GM11168 (cell line): ENCODE results near the gene DDX31.

ENCODE experiments used
- in situ Hi-C: fragments of 300-500 bp; cut with MboI; formaldehyde crosslinking; loops from one replicate; pipeline ENCODE4 v1.12.0; 2022; ENCODE audit warnings: low sequenced_read_pairs; ENCODE audit not compliant: unreplicated experiment

DDX31 gene

DNA sequence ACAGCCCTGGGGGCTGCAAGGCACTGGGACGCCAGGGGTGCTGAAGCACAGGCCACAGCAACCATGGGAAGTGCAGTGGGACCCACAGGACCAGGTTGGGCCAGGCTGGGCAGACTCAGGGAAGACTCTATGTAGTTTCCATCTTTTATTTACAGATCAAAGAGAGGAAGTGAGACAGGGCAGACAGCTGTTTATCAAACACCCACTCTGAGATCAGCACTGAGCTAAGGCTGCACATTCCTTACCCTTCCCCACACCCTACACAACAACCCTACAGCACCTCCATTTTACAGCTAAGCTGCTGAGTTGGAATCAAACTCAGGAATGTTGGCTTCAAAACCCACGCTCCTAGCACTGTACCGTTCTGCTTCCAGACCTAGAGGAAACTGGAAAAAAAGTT lies 67.6 kb downstream of the DDX31 start:
- in situ Hi-C loops, result no loop called here

- in situ Hi-C loops, result no loop called here
Observed at GRCh38 chr9:132600326-132600984, 69.3 kb downstream of the DDX31 start.

DNA sequence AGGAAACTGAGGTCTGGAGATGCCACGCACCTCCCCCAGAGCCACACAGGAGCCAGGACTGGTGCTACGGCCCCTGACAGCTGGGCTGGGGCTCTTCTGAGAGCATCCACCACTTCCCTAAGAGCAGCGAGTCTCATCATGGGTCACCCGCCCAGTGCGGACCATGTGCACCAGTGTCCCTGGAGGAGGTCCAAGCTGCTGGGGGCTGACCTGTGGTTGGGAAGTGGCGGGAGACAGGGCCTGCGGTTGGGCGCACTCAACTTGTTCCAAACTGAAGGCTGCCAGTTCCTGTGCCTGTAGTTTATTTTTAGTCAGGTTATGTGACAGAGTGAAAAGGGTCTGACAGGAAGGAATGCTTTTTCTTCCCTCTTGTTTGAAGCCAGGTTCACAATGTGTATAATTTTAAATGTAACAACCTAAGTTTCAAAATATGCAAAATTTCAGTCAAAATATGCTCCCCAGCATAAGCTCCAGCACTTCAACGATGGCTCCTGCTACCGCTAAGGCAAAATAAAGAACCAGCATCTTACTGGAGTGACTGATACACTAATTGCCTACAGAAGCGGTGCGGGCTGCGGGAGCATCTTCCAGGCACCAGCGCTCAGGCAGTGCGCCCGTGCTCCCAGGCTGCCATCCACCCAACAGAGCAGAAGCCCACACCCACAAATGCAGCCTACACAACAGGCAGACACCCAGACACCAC lies 72.6 kb downstream of the DDX31 start:
- in situ Hi-C loops, result no loop called here

- in situ Hi-C loops, result no loop called here
Observed at GRCh38 chr9:132596200-132596599, 73.6 kb downstream of the DDX31 start.

GRCh38 chr9:132595319-132595718 lies 74.5 kb downstream of the DDX31 start:
- in situ Hi-C loops, result no loop called here

GRCh38 chr9:132594412-132594811 lies 75.4 kb downstream of the DDX31 start:
- in situ Hi-C loops, result no loop called here

DNA sequence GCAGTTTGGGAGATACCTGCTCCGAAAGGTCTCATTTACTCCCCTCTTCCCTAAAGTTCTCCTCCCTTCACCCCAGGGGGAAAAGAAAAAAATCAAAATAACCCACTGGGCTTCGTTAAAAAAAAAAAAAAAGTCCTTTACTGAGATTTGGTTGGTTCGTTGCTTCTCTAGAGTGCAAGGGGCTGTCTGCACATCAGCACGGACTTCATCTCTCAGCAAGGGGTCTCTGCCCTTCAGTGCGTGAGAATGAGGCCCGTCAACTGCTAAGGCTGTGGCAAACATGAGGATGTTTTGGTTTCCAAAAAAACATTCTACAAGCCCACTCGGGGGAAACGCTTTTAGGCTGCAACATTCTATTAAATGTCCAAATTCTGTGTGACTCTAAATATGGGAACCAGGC lies 77.3 kb downstream of the DDX31 start:
- in situ Hi-C loops, result no loop called here

- in situ Hi-C loops, result no loop called here
Observed at GRCh38 chr9:132591751-132592314, 78.0 kb downstream of the DDX31 start.

DNA sequence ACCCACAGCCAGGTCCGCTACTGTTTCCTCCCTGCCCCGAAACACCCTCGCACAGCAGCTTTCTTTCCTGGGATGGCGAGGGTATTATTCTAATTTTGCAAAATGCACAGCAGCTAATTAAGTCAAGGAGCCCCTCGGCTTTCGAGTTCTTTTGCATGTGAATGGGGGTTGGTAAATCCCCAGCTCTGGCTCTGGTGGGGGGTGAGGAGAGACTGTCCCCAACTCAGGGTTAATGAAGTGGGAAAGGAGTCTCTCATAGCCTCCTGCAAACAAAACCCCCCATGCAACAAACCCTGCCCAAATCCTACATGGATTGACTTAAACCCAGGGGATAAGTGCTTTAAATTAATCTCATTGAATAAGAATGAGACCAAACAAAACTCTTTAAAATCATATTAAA lies 78.5 kb downstream of the DDX31 start:
- in situ Hi-C loops, result no loop called here

GRCh38 chr9:132590318-132591182 lies 79.2 kb downstream of the DDX31 start:
- in situ Hi-C loops, result no loop called here

DNA sequence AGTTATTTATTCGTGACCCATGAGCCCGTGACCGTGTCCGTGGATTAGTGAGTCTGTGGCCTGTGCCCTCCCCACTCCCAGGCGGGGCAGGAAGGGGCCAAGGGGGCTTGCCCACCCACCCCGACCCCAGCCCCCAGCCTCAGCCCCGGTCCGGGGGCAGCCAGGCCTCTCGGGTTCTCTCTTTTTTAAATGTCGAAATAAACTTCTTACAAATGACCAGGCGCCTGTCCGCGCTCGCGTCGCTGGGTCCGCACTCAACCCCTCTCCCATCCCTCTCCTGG lies 79.8 kb downstream of the DDX31 start:
- in situ Hi-C loops, result no loop called here

- in situ Hi-C loops, result no loop called here
Observed at GRCh38 chr9:132589148-132590036, 80.4 kb downstream of the DDX31 start.

DNA sequence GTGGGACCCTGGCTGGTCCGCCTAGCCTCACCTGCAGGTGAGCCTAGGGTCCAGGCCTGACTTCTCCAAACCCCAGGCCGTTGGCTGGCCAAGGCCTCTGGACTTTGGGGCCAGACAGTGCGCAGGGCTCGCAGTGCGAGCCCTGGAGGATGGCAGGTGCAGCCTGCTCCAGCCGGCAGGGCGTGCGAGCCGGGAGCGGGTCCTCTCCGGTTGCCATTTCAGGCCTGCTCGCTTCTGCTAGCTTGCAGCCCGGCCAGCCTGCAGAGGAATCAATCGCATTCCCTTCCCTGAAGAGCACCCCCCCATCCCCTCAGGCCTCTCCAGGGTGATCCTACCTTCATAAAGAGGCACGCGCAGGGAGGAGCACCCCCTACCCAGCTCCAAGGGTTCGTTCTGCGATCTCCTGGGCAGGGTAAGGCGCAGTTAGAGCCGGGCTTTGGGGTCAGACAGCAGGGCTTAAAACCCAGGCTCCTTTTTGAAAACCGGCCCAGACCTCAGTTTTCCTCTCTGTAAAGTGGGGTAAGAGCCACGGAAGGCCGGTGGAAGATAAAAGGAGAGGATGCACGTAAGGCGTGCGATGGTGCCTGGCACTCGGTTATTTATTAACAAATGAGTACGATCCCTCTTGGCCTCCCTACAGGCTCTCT lies 81.2 kb downstream of the DDX31 start:
- in situ Hi-C loops, result no loop called here

GRCh38 chr9:132588098-132588497 lies 81.7 kb downstream of the DDX31 start:
- in situ Hi-C loops, result no loop called here

DNA sequence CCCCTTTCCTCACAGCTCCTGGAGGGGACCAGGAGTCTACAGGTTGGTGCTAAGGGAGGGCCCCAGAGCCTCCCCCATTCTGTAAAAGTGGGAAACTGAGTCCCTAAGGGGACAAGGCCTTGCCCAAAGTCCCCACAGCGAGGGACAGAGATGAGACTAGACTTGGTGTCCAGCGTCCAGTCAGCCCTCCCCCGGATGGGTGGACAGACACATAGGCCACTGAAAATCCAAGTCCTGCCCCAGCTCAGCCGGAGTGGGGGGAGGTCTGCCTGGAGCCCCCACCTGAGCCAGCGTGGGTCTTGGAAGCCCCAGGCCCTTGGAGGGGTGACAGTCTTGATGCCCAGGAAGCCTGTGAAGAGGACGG lies 82.2 kb downstream of the DDX31 start:
- in situ Hi-C loops, result no loop called here

- in situ Hi-C loops, result no loop called here
Observed at GRCh38 chr9:132586830-132587591, 82.8 kb downstream of the DDX31 start.

DNA sequence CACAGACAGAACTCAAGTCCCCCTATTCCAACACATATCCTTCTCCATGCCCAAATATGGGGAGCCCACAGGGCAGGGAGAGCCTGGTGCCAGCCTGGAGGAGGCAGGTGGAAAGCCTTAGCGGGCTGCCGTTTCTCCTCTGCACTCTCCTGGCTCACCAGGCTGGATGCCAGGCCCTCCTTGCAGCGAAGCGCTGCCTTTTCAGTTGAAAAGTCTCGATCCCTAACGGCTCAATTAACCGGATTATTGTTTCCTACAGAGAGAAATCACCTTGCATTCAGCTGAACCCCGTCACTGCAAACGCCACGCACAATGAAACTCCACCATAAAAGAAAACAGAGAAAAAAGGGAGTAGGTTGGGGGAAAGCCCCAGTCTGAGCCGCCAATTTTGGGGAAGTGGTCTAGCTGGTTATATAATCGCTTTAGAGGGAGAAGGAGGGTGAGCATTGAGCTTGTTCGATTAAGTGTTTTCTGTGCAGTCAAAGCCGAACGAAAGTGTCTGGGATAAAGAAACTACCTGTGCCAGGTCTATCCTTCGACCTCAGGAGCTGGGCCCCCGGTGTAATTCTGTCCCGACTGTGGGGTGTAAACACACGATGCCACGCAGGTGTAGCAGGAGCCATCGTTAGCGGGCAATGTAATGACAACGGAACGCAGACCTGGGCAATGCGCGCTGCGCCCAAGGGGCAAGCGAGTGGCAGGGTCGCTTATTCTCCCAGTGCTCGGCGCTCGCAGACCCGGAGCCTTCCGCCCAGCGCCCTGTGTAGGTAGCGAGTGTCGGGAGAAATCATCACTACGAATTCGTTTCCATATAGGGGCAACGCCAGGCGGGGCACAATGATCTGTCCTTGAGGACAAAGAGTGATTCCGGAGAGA lies 83.6 kb downstream of the DDX31 start:
- in situ Hi-C loops, result no loop called here
